ENCODE data around the gene ZNF836. TPM values are rescaled to one million over a fixed set of nuclear protein-coding genes. Genes with fewer than 3 reads are reported as not detected.

ZNF836 gene
- total RNA-seq (2014; rRNA removed) = 2.6 and 8.0 TPM in 2 replicates
- Bru-seq, nascent RNA = percentile 64 among the genes with signal in this experiment
- percentile 75 among the genes with signal in this experiment for BruChase-seq, experiment 1, labeled RNA remaining after a 6-hour chase
- percentile 87 among the genes with signal in this experiment for BruChase-seq, experiment 2, labeled RNA remaining after a 2-hour chase
- long read RNA-seq, partial matches to known transcripts = 2 of 9 reads
- long read RNA-seq, other reads (novel, unspliced or antisense) = 6 of 9 reads

DNA sequence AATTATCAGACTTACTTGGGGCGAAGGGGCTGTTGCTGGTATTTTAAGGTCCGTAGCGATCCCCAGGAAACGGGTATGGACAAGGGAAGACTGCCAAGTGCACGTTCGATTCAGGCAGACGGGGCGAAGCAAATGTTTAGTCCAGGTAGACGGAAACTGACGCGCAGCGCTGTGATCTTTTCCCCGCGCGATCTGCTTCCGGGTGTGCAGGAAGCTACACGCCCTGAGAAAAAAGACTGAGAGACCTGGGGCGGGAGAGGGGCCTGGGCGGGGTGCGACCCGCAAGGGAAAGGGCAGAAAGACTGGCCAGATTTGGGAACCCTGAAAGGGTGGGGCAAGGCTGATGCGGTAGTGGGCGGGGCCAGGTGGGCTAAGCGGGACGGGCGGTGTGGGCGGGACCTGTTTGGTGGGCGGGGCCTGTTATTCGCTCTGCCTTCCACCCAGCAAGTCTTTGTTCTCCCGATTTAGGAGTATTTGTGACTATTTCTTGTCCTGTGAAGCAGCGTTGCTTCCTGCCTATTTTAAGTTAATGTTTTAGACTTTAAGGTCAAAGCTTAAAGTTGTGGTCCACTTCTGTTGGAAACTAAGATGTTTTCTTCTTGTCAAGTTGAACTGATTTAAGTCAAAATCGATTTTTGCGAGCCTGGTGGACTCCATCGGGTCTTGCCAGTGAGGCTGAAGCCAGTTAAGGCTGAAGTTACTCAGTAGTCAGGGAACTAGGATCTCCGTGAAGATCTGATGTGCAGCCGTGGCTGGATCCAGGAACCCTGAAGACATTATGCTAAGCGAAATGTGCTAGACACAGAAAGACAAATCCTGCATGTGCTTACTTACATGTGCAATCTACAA lies at the start of gene ZNF836:
TSS of gene ZNF836 (minus strand) at position 301 of the 849 bp plus-strand sequence. CDS start 3,549 bp downstream, outside the sequence.
- Histone ChIP-seq H3K4me1 (ENCODE audit: insufficient read depth, low read length) (no peaks in the 10 kb centered on the region), H3K36me3 (ENCODE audit: low read depth, low read length) (peaks cover 22% of the 10 kb centered on the region), H3K79me2 (ENCODE audit: low read length) (no peaks in the 10 kb centered on the region), H3K9ac (ENCODE audit: low read length) (peak within 1 kb of the TSS; percentile 63), H3K9me2 (replicated peaks; ENCODE audit: low read length) (no peaks in the 10 kb centered on the region), H3K4me3 (ENCODE audit: low read length) (peak within 1 kb of the TSS; percentile 82), H3K27me3 (ENCODE audit: low read length) (no peaks in the 10 kb centered on the region), H3K9me3 (ENCODE audit: low read length) (peaks cover 15% of the 10 kb centered on the region), H3K27ac (ENCODE audit: low read length) (no peak within 1 kb of the TSS), H3K4me2 (ENCODE audit: low read length) (peak within 1 kb of the TSS; percentile 84), H3F3A (ENCODE audit: low read length, unreplicated experiment) (no peaks in the 10 kb centered on the region), H4K20me1 (ENCODE audit: low read length) (no peaks in the 10 kb centered on the region), H2AFZ (ENCODE audit: low read length) (peak within 1 kb of the TSS; percentile 94)
- ChIA-PET CTCF (no interaction called here), POLR2A (ENCODE audit: unreplicated experiment) (interaction anchor here (0.6 kb wide), 1 partner anchor 539 kb away, joined by 3 read pairs; no protein-coding TSS in a partner anchor)
- DNase-seq (peak; percentile 71), ATAC-seq (peak; percentile 91)
- TSS peak; percentile 92 for BruUV-seq (replicated peaks)
- intact Hi-C loops (cut with micrococcal nuclease) = loop anchor here (2.0 kb wide), 1 partner anchor 17 kb away; no protein-coding TSS in a partner anchor
- TF ChIP-seq EZH2 (IDR thresholded peaks at IDR 0.05; ENCODE audit: low read length, unreplicated experiment) (no peak), EZH2phosphoT487 (IDR thresholded peaks at IDR 0.05; ENCODE audit: borderline replicate concordance, low read length) (no peak)
- TF ChIP-seq, protein P1, sequence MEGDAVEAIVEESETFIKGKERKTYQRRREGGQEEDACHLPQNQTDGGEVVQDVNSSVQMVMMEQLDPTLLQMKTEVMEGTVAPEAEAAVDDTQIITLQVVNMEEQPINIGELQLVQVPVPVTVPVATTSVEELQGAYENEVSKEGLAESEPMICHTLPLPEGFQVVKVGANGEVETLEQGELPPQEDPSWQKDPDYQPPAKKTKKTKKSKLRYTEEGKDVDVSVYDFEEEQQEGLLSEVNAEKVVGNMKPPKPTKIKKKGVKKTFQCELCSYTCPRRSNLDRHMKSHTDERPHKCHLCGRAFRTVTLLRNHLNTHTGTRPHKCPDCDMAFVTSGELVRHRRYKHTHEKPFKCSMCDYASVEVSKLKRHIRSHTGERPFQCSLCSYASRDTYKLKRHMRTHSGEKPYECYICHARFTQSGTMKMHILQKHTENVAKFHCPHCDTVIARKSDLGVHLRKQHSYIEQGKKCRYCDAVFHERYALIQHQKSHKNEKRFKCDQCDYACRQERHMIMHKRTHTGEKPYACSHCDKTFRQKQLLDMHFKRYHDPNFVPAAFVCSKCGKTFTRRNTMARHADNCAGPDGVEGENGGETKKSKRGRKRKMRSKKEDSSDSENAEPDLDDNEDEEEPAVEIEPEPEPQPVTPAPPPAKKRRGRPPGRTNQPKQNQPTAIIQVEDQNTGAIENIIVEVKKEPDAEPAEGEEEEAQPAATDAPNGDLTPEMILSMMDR (conservative IDR thresholded peaks at IDR 0.05; ENCODE audit: low read depth, low read length) = no peak

GRCh38 chr19:52221031-52221430 lies 49.6 kb upstream of the ZNF836 start:
- H3K4me2 ChIP-seq (ENCODE audit: low read length) = no peak overlapping the region
- CTCF ChIA-PET = no interaction called here
- no peak overlapping the region for H3K9ac ChIP-seq (ENCODE audit: low read length)
- no peaks in the 10 kb centered on the region for H3K9me3 ChIP-seq (ENCODE audit: low read length)
- no peaks in the 10 kb centered on the region for H3K4me1 ChIP-seq (ENCODE audit: insufficient read depth, low read length)
- DNase-seq (no peak), ATAC-seq (no peak)
- no peaks in the 10 kb centered on the region for H4K20me1 ChIP-seq (ENCODE audit: low read length)
- no peaks in the 10 kb centered on the region for H3F3A ChIP-seq (ENCODE audit: low read length, unreplicated experiment)
- H2AFZ ChIP-seq (ENCODE audit: low read length) = no peak overlapping the region
- no peaks in the 10 kb centered on the region for H3K9me2 ChIP-seq (replicated peaks; ENCODE audit: low read length)
- H3K79me2 ChIP-seq (ENCODE audit: low read length) = no peaks in the 10 kb centered on the region
- peaks cover 95% of the 10 kb centered on the region for H3K36me3 ChIP-seq (ENCODE audit: low read depth, low read length)
- H3K4me3 ChIP-seq (ENCODE audit: low read length) = no peak overlapping the region
- H3K27ac ChIP-seq (ENCODE audit: low read length) = no peak overlapping the region
- BruUV-seq (replicated peaks) = no TSS peak
- POLR2A ChIA-PET (ENCODE audit: unreplicated experiment) = interaction anchor here (0.5 kb wide), 1 partner anchor 316 kb away, joined by 4 read pairs; no protein-coding TSS in a partner anchor
- intact Hi-C loops (cut with micrococcal nuclease) = no loop called here
- H3K27me3 ChIP-seq (ENCODE audit: low read length) = no peaks in the 10 kb centered on the region
- TF ChIP-seq, protein P1 (conservative IDR thresholded peaks at IDR 0.05; ENCODE audit: low read depth, low read length) = no peak
- no peak for TF ChIP-seq EZH2phosphoT487 (IDR thresholded peaks at IDR 0.05; ENCODE audit: borderline replicate concordance, low read length)
- TF ChIP-seq EZH2 (IDR thresholded peaks at IDR 0.05; ENCODE audit: low read length, unreplicated experiment) = no peak
